Ammon's horn (tissue), 1 donor: Measurements from ENCODE around the gene MCAM.

Experiments
- DNase-seq: peaks from one replicate; pipeline ENCODE4 v3.0.0-alpha.2; 2016; ENCODE audit warnings: low spot score

Gene MCAM, protein sequence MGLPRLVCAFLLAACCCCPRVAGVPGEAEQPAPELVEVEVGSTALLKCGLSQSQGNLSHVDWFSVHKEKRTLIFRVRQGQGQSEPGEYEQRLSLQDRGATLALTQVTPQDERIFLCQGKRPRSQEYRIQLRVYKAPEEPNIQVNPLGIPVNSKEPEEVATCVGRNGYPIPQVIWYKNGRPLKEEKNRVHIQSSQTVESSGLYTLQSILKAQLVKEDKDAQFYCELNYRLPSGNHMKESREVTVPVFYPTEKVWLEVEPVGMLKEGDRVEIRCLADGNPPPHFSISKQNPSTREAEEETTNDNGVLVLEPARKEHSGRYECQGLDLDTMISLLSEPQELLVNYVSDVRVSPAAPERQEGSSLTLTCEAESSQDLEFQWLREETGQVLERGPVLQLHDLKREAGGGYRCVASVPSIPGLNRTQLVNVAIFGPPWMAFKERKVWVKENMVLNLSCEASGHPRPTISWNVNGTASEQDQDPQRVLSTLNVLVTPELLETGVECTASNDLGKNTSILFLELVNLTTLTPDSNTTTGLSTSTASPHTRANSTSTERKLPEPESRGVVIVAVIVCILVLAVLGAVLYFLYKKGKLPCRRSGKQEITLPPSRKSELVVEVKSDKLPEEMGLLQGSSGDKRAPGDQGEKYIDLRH

DNA sequence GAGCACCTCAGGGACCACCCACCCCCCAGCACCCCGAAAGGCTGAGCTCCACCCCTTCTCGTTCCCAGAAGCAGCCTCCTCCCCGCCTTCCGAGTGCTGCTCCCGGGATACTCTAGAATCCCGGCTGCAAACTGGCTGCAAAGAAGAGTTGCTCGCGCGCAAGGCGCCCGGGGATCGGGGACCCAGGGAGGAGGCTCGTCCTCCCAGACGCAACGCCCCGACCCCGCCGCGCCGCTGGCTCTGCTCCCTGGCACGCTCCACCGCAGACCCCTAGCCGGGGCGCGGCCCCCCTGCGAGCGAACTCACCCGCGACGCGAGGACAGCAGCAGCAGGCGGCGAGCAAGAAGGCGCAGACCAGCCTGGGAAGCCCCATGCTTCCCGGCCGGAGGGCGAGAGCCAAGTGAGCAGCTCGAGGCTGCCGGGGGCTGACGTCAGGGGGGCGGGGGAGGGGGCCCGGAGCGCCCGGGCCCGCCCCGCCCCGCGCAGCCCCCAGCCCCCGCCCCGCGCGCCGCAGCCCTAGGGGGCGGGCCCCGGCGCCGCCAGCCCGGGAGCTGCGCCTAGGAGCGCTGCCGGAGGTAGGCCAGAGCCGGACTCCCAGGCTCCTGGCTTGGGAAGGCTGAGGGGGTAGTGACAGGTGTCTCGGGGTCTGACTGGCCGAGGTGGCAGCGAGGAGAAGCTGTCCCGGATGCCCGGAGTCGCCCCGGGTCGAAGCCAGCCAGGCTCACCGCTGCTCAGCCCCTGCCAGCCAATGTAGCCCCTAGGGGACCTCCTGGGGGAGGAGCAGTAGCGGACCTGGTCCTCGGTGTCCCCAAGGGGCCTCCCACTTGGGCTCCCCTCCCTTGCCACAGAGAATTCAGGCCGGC is at the start of gene MCAM:
MCAM (minus strand) TSS at position 402 of the 863 bp plus-strand sequence; CDS start at position 373, 29 bp downstream.
- DNase-seq = no peak

DNA sequence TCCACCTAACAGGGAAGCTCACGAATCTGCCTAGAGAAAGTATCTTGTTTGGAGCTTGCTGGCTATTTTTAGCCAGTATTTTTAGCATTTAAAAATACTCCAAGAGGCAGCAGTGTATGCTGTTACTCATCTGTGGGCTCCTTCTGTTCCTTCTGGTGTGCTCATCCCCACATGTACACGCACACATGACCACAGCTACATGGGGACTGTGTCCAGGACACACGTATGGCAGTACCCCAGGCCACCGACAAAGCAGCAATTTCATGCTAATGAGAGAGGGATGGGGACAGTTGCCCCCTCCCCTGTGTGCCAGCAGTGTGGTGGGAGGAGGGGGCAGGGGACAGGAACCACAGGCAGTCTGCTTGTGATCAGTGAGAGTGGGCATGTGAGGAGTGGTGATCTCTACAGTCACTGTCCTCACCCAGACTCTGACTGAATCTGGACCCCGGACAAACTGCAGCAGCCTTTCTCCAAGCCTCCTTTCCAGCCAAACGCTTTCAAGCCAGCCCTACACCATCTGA is 48.2 kb upstream of the MCAM start:
- DNase-seq = no peak

DNA sequence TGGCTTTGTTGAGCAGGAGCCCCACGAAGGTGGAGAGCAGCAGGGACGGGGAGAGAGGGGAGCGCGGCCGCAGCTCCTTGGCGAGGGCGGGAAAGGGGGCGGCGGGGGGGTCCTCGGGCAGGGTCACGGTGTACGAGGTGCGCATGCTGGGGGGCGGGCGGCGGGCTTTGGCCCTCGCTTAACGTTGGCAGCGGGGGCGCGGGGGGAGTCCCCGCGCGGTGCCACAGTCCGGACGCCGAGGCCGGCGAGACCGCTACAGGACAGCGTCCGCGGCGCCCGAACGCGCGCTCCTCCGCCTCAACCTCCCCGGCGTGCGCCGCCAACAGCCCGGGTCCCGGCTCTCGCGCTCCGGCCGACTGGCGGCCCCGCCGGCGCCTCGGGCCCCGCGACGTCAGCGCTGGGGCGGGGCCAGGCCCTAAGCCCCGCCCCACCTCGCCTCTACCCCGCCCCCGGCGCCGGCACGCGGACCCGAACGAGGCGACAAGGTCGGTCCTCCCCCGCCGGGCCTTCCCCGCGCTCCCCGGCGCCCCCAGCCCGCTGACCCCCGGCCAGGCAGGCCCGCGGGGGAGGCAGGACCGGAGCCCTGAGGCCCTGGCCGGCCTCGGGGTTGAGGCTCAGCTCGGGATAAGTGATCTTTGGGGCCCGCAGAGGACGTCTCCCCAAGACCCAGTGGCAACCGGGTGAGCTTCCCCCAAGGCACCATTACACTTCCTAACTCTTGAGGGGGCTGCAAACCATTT is 47.1 kb upstream of the MCAM start:
- DNase-seq = no peak

DNA sequence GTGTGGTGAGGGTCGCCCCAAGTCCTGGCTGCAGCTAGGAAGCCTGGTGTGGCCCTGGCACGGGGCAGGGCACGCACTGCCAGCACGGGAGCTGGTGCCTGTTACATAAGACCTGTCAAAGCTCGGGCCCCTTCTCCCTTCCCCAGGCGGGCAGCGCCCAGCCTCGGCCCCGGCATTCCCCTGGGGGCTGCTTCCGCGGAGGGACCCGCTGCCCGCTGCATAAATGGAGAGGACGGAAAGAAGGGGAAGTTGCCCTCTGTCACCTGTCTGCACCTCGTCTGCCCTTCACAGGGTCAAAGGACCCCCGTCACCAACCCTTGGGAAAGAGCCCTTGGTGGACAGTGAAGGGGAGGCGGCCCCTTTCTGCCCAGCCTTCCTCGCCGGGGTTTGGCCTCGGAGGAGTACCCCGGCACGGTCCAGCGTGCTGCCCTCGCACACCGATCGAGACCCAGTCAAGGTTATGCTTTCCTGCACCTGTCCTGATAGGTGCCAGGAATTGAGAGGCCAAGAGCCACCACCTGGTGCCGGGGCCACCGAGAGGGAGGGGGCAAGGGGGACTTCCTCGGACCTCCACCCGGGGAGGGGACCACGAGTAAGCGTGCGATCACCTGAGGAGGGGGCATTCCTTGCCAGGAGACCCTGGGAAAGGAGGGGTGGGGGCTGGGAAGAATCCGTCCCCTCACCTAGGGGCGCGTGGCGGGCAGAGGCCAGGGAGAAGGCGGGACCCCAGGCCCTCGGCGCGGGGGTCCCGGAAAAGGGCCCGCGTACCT is 46.3 kb upstream of the MCAM start:
- no peak for DNase-seq

DNA sequence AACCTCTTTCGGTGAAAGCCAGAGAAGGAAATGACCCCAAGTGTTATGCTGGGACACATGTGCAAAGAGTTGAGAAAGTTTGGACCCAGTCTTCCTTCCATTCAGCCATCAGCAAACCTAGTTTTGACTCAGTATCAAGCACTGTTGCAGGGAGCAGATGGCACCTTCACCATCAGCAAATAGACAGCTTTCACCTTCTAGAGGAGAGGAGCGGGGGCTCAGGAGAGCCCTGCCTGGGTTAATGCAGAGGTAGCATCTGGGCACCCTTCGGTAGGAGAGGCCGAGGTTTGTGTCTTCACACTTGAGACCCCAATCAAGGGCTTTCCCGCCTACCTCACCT is 45.8 kb upstream of the MCAM start:
- no peak for DNase-seq

DNA sequence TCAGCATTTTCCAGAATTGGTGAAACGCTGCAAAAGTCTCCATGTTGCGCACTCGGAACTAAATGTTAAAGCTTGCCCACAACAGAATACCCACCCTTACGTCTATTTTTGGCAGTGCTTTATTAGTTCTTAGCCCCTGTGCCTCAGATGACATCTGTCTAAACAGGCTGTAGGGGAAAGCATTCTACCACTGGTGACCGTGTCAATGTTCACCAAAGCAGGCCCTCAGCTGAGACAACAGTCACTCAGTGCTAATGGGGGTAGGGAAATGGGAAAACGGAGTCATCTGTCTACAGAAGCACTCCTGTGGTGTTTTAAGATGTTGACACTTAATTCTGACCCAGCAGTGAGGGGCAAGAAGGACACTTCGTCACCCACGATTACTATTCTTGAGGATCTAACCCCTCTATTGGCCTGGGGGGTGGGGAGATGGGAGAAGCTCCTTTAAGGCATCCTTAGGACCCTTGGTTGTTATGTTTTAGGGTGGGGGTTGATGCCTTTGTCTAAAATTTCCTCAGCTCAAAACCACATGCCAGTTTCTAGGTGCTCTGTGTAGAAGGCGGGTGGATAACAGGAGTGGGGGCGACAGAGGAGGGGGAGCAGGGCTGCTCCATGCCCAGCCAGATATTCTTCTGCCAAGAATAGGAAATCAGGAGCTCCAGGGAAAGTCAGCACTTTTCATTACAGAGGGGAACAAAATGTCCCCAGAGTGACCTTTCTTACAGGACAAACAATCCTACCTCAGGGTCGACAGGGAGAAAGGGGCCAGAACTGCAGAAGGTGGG is 45.2 kb upstream of the MCAM start:
- DNase-seq = no peak

DNA sequence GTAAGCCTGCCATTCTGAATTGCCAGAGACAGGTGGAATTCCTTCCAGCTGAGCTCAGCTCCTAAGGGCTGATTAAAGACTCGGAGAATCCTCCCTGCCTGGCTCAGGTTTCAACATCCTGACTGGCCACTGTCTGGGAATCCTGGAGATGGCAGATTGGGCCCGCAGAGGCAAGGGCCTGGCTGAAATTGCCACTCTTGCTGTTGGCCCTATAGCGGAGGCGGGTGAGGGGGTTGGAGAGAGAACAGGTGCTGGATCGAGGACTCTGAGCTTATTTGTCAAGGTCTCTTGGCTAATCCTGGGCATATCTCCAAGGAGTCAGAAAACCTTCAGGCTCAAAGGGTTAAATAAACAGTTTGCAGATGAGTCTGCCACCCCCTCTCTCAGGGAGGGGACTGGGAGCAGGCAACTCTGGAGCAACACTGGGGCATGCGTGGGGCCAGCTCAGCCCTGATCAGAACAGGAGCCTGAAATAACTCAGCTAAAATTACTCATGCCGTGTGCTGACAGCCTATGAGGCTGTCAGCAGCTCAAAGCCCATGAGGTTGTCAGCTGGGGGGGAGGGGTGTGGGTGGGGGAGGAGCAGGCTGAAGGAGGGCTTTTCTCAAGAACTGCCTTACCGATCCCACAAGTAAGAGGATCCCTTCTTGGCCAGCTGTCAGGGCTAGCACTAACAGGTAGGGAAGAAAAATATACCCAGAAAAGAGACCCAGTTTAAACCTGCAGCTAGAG is 44.3 kb upstream of the MCAM start:
- no peak for DNase-seq

DNA sequence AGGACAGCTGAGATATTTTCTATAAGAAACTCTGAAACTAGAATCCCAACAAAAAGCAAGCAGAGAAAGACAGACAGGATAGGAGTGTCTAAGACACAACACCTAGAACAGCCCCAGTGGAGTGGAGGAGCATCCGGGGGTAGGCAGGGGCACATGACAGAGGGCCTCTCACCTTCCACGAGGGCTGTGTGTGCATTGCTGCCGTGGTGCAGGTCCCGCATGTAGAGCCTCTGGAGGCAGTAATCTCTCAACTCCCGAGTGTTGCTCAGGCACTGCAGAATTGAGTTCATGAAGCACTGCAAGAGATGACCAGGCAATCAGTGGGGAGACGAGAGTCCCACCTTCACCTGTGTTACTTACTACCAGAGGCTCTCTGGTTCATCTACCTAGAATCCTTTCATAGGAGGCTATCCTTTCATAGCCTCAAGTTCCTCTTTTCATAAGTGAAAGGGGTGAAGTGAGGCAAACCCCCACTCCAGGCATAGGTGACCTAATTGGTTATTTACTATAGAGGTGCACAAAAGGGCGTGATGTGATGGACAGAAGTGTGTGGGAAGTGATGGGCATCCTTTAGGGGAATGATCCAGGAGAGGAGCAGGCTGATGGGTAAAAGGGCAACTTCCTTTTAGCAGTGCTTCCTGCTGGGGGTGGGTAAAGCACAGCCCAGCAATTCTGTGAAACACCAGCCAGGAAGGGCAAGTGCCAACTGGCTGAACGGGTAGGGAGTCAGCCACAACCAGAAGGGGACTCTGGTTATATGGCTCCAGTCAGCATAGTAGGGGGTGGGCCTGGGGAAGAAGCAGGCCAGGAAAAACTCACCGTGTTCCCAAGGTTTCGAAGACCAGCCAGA is 42.7 kb upstream of the MCAM start:
- no peak for DNase-seq

DNA sequence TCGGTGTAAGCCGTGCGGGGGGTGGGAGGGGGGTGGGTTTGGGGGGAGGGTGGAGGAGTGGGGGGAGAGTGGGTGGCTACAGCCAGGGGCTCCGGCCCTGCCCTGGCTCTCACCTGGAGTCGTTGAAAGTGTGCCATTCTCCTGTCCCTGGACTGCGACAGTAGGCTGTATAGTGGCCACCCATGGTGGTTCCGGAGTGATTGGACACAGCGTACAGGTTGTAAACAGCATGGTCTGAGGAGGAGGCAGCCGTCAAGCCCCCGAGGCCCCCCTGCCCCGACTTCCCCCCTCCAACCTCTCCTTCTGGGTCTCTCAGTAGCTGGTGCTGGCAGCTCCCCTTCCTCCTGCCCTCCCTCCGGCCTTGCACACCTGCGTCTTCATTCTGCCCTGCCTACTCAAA is 40.1 kb upstream of the MCAM start:
- DNase-seq = no peak

DNA sequence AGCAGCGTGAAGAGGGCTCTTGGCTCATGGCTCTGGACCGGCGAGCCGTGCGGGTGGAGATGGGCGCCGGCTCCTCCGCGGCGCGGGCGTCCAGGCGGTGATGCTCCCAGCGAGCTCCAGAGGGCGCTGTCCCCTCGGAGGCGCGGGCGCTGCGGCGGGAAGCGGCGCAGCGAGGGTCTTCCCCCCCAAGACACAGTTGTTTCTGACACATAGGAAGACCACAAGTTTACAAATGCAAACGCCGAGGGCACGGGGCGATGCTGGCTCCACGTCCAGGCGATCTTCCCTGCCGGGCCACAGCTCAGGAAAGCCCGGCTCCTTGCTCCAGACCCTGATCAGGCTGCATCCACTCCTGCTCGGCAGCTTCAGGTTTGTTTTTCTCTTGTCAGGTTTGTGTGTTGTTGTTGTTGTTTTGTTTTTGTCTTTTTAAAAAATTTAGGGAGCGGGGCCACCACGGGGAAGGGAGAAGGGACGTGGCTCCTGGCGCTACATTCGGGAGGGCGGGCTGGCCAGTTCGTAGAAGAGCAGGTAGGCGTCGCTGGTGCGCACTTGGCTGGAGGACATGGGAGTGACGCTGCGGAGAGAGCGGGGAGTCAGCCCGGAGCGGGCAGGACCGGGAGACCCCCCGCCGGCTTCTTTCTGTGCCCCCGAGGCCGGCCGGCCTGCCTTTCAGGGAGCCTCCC is 39.6 kb upstream of the MCAM start:
- DNase-seq = peak; percentile 84

DNA sequence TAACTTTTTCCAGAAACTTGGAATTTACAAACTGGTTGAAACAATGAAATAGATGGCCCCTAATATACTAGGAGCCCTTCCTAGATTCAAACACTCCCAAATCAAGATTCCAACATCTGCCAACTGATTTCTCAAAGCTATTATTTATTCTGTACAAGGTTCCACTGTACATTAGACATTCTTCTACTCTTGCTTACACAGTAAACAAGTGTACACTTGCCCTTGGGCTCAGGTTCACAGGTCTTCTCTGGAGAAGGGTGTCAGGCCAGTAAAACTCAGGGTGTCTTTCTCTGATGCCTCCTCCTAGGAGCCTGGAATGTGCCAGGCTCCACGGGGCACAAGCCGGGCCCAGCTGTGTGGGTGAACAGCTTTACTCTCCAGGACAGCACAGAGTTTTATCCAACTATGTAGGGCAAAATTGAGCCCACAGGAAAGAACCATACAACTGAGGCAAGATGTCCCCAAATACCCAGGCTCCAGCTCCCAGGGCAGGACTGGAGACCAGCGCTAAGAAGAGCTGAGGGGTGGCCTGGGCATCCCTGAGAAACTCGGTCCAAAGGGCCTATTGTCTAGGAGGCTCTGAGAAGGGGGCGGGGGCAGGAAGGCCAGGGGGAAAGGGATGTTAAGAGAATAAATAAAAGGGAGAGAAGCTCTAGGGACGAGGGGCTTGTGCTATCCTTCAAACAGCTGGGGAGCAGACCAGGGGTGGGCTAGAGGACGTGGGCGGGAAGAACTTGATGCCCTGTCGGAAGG is 38.3 kb upstream of the MCAM start:
- no peak for DNase-seq

DNA sequence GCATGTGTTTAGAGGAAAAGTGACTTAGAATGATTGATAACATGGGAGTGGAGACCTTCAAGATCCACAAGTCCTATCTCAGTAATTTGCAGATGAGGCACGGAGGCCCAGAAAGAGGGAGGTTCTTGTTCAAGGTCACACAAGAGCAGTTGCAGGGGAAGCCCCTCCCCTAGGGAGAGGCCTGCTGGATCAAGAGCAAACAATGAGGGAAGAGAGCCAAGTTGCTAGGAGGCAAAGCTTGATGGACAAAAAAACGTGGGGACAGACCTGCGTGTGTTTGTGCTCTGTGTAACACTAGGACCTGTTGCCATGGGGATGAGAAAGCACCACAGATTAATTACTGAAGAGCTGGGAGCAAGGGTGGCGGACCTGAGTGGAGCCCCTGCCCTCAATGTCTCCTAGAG is 35.9 kb upstream of the MCAM start:
- no peak for DNase-seq

DNA sequence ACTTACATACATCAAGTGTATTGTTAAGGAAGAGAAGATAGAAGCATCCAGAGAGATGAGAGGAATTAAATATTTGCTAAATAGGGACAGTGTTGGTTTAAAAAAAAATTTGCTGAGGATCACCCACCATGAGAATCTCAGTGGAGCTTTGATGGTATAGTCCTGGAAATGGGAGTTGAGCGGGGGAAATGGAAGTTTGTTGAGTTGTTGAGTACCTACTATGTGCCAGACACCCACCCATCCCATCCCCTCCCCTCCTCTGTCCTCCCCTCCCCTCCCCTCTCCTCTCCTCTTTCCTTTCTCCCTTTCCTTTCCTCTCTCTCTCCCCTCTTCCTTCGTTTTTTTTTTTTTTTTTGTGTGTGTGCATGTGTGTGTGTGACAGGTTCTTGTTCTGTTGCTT is 34.3 kb upstream of the MCAM start:
- no peak for DNase-seq

DNA sequence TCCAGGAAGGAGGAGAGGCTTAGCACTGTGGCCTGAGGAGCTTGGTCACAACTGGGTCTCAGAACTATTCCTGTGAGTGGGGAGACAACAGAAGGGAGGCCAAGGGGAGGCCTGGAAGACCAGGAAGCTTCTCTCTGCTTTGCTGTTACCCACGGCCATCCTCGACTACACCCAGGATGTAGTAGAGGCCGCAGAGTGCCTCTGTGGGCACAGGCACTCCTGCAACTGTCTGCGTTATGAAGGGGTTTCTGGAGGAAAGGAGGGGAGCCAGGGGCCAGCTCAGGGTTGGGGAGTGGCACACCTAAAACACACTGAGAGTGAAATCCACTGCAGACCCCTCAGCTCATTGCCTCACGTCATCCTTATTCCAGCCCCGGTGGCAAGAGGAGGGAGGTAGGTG is 33.4 kb upstream of the MCAM start:
- no peak for DNase-seq

DNA sequence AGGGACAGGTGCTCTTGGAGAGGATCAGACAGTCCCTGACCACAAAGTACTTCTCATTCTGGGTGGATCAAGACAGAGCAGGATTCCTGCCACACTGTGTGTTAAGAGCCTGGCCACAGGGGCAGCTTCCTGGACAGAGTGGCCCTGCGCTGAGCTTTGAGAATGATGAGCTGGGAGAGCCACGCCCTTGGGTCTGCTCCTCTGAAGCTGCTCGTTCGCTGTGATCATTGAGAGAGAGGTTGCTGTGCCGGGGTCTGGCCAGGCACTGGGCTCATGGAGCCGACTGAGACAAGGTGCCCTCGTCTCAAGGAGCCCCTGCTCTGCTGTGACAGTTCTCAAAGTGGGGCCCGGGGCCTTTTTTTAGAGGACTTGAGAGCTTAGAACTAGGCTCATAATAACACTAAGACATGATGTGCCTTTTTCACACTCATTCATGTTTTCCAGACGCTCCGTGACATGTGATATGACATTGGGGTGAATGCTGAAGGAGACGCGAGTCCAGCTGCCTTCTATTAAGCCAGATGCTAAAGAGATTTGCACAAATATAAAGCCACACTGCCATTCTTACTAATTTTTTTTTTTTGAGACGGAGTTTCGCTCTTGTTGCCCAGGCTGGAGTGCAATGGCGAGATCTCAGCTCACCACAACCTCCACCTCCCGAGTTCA is 31.1 kb upstream of the MCAM start:
- DNase-seq = no peak

DNA sequence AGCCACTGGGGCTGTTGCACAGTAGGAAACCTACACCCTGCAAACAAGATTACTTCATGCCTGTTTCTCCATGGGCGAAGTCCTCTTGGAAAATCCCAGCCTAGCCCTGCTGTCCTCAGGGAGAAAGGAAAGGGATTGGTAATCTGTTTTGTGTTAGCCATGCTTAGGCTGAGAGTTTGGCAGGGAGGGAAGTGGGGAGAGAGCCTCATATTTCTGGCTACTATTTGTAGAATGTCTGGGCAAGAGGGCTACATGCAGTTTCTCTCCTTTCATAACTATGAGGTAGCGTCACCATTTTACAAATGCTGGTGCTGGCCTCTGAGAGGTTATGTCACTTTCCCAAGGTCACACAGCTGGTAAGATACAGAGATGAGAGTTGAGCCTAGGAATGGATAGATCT is 30.3 kb upstream of the MCAM start:
- DNase-seq = no peak

DNA sequence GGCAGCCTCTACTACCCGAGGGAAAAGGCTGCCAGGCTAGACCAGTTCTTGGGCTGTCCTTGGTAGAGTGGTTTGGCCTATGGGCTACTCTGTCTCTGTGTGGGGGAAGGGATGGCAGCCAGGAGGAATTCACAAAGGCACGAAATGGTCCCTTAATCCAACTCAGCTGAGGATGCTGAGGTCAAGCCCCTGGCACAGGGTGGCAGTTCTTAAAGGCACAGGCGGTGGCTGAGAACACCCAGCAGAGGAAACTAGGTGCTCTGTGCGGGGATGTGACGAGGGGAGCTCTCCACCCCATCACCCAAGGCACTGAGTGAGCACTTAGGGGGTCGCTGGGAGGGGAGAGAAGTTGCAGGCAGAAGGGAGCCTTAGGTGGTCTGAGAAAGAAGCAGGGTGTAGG is 29.7 kb upstream of the MCAM start, which contains the start of gene MFRP:
MFRP (minus strand) TSS at position 101 of the 400 bp plus-strand sequence. CDS start 192 bp downstream, outside the sequence.
- no peak for DNase-seq
